ENCODE data around the gene UFC1.

The UFC1 gene

GRCh38 chr1:161193561-161194235 lies 39.9 kb downstream of the UFC1 start:
- no peak for DNase-seq (ENCODE audit: low read depth)

- no peak for DNase-seq (ENCODE audit: low read depth)
Measured at GRCh38 chr1:161195171-161195570, 41.4 kb downstream of the UFC1 start.

GRCh38 chr1:161196111-161196510 lies 42.3 kb downstream of the UFC1 start:
- no peak for DNase-seq (ENCODE audit: low read depth)

- DNase-seq (ENCODE audit: low read depth), result peak; percentile 30
Measured at GRCh38 chr1:161196521-161197451, 43.0 kb downstream of the UFC1 start.

- DNase-seq (ENCODE audit: low read depth), result no peak
Measured at GRCh38 chr1:161197560-161198193, 43.9 kb downstream of the UFC1 start.

- peak; percentile 48 for DNase-seq (ENCODE audit: low read depth)
Measured at GRCh38 chr1:161198194-161198896, 44.6 kb downstream of the UFC1 start.

- peak; percentile 65 for DNase-seq (ENCODE audit: low read depth)
Measured at GRCh38 chr1:161198897-161199431, 45.2 kb downstream of the UFC1 start, which contains the start of gene ADAMTS4. ADAMTS4 (minus strand) TSS chr1:161199054; CDS start chr1:161198627, 427 bp downstream.

GRCh38 chr1:161199506-161200139 lies 45.8 kb downstream of the UFC1 start:
- no peak for DNase-seq (ENCODE audit: low read depth)

GRCh38 chr1:161200421-161200991 lies 46.7 kb downstream of the UFC1 start:
- DNase-seq (ENCODE audit: low read depth), result no peak

- DNase-seq (ENCODE audit: low read depth), result peak; percentile 92
Measured at GRCh38 chr1:161200992-161201835, 47.4 kb downstream of the UFC1 start.

- DNase-seq (ENCODE audit: low read depth), result peak; percentile 100
Measured at GRCh38 chr1:161201836-161202712, 48.3 kb downstream of the UFC1 start, which contains the start of gene NDUFS2. NDUFS2 (plus strand) TSS chr1:161202367; CDS start chr1:161202386, 19 bp downstream.

GRCh38 chr1:161206411-161207140 lies 52.8 kb downstream of the UFC1 start:
- no peak for DNase-seq (ENCODE audit: low read depth)

- DNase-seq (ENCODE audit: low read depth), result no peak
Measured at GRCh38 chr1:161207173-161207572, 53.4 kb downstream of the UFC1 start.

All from ELR (cell line).